HG03139 (cell line): Measurements from ENCODE around the gene AATF.

ENCODE experiments used
- ATAC-seq: cut with Tn5 transposase; IDR thresholded peaks from one replicate; pipeline ENCODE4 v1.9.1; 2021; ENCODE audit not compliant: unreplicated experiment

The AATF gene

DNA sequence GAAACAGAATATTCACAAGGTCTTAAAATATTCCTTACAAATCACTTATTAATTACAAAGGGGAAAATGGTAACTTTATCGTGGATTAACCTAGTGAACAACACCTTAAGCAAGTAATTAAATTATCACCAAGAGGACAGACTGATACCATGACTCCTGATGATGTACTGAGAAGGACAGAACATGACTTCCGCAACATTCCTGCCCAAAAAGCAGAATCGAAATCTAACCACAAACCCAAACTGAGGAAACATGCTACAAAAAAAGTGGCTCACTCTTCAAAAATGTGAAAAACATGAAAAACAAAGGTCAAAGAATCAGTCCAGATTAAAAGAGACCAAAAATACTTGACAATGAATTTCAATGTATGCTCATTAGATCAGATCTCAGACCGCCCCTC lies 151.5 kb downstream of the AATF start:
- ATAC-seq: no peak

DNA sequence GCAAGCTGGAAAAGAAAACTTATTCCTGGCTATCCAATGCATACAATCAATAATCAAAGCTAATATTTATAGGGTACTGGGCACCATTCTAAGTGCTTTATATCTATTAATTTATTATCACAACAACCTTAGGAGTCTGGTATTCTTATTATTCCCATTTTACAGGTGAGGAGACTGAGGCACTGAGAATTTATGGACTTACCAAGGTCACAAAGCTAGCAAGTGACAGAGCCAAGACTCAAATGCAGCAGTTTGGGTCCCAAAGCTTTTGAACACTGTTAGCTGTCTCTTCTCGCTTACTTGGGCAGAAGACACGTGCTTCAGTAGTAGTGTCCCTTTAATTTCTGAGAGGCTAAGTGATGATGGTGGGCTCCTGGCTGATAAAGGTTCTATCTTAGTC lies 152.6 kb downstream of the AATF start:
- no peak for ATAC-seq

DNA sequence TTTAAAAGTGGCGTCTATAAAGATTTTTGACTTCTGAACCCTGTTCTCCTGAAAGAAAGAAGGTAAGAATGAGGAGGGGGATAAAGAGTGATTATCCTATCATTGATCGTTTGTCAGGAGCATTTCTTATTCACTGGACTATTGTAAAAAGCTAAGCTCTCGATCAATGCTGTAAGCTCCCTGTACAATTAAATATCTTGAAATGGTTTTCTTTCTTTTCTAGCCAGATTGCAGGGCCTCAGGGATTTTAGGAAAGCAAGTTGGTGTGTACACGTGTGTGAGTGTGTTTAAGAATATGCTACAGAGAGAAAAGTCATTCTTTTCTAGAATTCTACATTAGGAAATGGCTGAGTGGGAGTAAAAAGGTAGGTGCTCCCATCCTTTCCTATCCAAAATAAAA lies 154.5 kb downstream of the AATF start:
- no peak for ATAC-seq

DNA sequence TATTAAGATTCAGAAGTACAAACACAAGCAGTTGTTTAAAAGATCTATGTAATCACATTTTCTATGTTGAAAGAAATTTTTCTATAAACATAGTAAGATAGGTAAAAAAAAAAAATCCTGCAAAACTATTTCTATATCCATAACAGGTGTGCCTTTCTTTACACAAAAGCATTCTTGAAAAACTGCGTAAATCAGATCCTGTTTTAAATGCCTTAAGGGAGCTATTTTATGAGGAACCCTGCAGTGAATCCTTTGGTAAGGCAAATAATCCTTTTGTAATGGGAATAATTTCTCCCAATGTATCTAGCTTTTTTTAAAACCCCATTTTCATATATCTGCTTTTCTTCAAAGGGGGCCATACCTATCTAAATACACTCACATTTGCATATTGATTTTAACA lies 157.3 kb downstream of the AATF start:
- ATAC-seq: no peak
